ENCODE results near the gene CNTFR.
"Not testable (repeated sequence)": the region's sequence is repeated elsewhere in the genome, so short reads cannot be mapped to it uniquely, and the experiment has no call there.

The CNTFR gene

DNA sequence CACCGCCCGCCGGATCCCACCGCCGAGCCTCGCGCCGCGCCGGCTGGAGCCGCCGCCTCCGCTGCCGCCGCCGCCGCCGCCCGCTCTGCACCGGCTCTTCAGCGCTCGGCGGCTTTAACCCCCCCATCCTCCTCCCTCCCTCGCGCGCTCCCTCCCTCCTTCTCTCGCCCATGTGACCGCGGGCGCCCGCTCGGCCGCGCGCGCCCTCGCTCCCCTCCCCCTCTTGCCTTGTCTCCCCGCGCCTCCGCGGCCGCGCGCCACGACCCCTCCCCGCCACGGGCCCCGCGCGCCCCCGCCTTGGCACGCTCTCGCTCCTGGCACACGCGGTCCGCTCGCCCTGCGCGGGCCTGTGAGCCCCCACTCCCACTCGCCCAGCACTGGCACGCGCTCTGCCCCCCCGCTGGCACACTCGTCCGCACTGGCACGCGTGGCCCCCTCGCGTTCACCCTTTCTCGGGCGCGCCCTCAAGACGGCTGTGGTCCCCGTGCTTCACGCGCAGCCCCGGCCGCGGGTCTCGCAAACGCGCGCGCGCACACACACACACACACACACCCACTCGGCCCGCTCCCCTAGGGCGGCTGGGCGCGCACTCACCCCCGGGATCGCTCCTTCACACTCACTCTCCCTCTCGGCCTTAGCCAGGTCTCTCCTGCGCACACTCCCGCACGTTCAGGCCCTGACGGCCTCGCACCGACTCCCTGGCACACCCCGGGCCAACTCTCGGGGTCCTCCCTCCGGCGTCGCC, at the start of gene CNTFR:
CNTFR (minus strand) TSS at position 89 of the 745 bp plus-strand sequence. CDS start 20,743 bp downstream, outside the sequence.
- peak; percentile 37 for DNase-seq (ENCODE audit: low spot score)

DNA sequence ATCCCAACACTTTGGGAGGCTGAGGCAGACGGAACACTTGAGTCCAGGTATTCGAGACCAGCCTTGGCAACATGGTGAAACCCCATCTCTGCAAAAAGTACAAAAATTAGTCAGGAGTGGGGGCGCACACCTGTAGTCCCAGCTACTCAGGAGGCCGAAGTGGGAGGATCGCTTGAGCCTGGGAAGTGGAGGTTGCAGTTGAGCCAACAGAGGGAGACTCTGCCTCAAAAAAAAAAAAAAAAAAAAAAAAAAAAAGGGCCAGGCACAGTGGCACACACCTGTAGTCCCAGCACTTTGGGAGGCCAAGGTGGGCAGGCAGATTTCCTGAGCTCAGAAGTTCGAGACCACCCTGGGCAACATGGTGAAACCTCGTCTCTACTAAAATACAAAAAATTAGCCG, 49.8 kb upstream of the CNTFR start:
- DNase-seq (ENCODE audit: low spot score) = not testable (repeated sequence)

- no peak for DNase-seq (ENCODE audit: low spot score)
These were observed 48.6 kb upstream of the CNTFR start for GRCh38 chr9:34638138-34638445.

GRCh38 chr9:34637356-34638137, 48.0 kb upstream of the CNTFR start, which contains the start of gene SIGMAR1:
Gene SIGMAR1, minus strand, starts transcription at chr9:34637787. Its CDS starts 90 bp downstream, at chr9:34637697.
- DNase-seq (ENCODE audit: low spot score) = peak; percentile 88

GRCh38 chr9:34636791-34637355, 47.3 kb upstream of the CNTFR start:
- DNase-seq (ENCODE audit: low spot score) = no peak

- no peak for DNase-seq (ENCODE audit: low spot score)
These were observed 46.0 kb upstream of the CNTFR start for GRCh38 chr9:34635556-34635955.

- no peak for DNase-seq (ENCODE audit: low spot score)
These were observed 45.2 kb upstream of the CNTFR start for GRCh38 chr9:34634551-34635248.

- DNase-seq (ENCODE audit: low spot score) = peak; percentile 71
These were observed 44.5 kb upstream of the CNTFR start for GRCh38 chr9:34633851-34634550.

DNA sequence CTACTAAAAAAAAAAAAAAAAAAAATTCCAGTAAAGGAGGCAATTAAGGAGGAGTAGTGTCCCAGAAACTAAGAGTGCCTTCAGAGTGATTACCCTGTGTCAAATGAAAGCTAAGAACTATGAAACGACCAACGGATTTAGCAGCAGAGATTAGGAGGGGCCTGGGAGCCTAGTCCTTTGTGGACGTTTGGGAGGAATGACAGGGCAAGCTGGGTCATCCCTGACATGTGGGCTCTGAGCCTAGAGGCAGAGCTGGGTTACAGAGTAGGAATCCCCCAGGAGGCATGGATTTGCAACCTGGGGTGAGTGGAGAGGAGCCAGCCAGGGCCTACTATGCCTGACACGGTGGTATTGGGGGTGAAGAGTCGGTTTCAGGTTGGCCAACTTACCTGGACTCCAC, 43.6 kb upstream of the CNTFR start:
- no peak for DNase-seq (ENCODE audit: low spot score)

DNA sequence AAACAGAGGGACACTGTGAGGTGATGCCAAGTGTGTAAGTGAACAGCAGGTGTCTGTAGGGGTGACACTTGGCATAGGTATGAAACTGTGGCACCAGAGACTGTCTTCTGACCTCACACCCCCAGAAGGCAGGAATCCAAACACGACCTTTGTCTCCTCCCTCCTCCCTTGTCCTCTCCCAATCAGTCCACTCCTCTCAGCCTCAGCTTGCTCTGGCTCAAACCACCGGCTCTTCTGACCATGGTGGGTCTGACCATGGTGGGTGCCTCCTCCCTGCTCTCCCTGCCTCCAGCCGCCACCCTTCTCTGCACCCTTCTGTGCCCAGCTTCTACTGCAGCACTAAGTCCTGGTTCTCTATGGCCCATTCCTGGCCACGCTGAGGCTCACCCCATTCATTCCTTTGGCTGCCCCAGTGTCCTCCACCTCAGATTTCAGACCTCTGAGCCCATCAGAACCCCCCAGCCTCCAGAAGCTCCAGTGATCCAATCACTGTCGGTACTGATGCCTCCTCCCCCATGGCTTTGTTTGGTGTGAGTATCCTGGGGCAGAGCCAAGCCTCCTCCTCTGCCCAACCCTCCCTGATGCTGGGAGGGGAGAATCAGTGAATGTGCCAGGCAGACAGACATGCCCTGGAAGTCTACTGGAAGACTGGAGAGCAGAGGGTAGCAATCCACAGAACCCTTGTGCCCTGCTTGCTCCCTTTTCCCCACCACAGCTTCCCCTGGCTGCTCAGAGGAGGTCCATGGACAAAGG, 41.1 kb upstream of the CNTFR start:
- no peak for DNase-seq (ENCODE audit: low spot score)

- no peak for DNase-seq (ENCODE audit: low spot score)
These were observed 39.9 kb upstream of the CNTFR start for GRCh38 chr9:34629491-34629808.

GRCh38 chr9:34628656-34629490, 39.3 kb upstream of the CNTFR start, which contains the start of gene ARID3C:
Gene ARID3C, minus strand, starts transcription at chr9:34629066. Its CDS starts 1,052 bp downstream, at chr9:34628014.
- peak; percentile 46 for DNase-seq (ENCODE audit: low spot score)

DNA sequence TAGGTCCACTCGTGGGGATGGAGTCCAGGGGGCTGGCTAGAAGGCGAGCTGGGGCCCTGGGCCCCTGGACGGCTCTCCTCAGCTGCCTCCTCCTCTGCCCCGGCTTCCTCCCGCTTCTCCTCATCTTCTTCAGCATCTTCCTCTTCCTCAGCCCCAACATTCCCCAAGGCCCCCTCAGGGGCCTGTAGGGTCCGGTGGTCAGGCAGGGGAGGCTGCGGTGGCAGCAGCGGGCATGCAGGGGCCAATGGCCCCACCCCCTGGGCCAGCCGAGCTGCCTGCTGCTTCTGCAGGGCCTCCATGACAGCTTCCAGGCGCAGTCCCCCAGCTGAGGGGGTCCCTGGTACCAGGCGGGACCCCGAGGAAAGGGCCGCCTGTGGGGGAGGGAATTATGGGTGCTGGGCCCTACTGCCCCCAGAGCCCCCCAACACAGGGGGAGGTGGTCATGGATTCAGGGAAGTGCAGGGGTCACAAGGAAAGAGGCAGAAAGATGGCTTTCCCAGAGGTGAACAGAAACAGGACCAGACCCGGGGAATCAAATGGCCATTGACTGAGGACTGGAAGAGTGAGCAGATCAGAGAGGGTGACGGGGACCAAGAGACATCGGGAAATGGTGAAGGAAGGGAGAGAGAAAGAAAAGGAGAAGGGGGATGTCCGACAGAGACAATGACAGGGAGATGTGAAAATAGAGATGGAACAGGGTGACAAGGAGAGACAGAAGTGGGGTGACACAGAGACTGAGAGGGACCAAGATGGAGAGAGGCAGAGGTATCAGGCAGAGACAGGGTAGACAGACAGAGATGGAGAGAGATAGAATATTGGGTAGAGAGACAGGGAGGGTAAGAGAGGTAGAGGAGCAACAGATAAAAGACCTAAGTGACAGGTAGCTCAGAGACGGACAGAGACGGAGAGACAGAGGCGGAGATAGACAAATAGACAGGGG, 38.5 kb upstream of the CNTFR start:
- DNase-seq (ENCODE audit: low spot score) = no peak

GRCh38 chr9:34625186-34625486, 35.6 kb upstream of the CNTFR start:
- no peak for DNase-seq (ENCODE audit: low spot score)

DNA sequence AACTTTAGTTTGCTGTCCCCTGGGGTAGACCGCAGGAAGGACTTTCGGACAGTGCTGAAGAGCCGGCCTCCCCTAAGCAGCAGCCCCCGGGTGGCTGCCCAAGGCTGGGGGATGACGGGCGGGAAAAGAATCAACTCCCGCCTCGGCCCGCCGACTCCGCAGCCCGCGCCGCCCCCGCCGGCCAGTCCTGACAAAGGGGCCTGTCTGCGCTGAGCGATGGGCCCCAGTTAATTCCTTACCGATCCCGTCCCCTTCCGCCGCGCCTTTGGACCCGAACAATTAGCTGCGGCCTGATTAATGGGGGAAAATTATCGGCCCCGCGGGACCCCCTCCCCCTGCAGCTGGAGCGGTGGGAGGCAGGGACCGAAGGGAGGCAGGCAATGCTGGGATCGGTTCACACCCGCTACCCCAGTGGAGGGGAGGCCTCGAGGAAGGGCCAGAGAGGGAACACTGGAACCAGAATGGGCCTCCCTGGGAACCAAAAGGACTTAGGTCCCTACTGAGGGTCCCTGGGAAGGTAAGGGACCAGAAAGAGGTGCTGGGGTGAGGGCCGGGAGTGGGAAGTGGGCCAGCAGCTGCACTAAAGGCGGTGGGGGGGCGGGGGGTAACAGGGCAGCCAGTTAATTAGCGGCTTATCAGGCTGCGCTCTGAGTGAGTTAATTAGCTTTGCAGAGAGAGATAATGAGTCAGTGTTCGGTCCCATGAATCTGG, 35.1 kb upstream of the CNTFR start:
- DNase-seq (ENCODE audit: low spot score) = no peak

DNA sequence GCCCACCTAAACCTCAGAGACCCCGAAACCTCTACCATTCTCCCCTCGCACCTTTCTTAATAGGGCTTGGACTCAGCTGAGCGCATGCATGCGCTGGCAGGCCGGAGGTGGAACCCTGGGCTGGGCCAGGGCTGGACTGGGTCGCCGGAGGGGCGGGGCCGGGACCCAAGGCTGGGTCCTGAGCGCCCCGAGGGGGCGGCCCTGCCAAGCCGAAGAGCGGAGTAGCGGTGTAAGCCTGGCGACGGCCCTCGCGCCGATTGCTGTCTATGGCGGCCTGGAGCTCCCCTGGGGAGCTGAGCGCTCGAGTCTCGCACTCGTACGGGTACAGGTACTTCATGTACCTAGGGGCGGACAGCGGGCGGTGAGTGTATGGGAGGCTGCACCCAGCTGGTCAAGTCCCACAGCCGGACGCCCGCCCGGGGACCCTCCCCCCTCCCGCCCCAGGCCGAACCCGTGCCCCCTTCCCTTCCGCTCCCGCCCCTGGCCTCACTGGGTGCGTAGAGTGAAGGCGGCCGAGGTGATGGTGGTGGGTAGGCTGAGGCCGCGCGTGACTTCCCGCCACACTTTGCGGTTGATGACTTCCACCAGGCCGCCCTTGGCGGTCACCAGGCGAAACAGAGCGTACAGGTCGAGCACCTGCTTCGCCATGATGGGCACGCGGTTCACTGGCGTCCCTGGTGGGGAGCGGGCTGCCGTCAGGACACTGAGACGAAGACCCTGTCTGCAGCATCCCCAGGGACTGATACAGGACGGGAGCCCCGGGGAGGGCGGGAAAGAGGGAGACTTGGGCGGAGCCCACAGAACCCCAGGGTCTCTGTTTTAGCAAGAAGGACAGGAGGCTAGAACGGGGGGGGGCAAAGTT, 34.1 kb upstream of the CNTFR start:
- DNase-seq (ENCODE audit: low spot score) = no peak
